Measurements from ENCODE around the gene ACY1. TPM values are rescaled to one million over a fixed set of nuclear protein-coding genes. Genes with fewer than 3 reads are reported as not detected.
A peak's percentile ranks its signal among the peaks of the same experiment; 100 is the strongest.

The ACY1 gene
- total RNA-seq, 4 donors from 2014 or later = 165 to 426 (median 250) TPM

- Histone ChIP-seq H3K27me3 (no peaks in the 10 kb centered on the region), H3K9me3 (no peaks in the 10 kb centered on the region), H3K4me1 (peaks cover 9 to 41% (median 27%) of the 10 kb centered on the region in 4 donors), H3K36me3 (no peaks in the 10 kb centered on the region), H3K27ac (peak within 1 kb of the TSS; percentile 90 to 97 (median 94)), H3K4me3 (peak within 1 kb of the TSS; percentile 77 to 97 (median 83))
- intact Hi-C loops (cut with DNase I; ENCODE audit: low total_unique reads) (no loop called here), in situ Hi-C loops (cut with MboI; ENCODE audit: low pct_ligation_motif_present in 1 of 4, low pct_unique_long_range_greater_than_20kb in 1 of 4, low sequenced_read_pairs in 3 of 4) (no loop called here)
- TF ChIP-seq POLR2AphosphoS5 (IDR thresholded peaks at IDR 0.05) (peak; percentile 50 to 61 (median 57)), CTCF (IDR thresholded peaks at IDR 0.05) (no peak)
- peak; percentile 62 for DNase-seq
- 3% methylated on average over 10 of the region's 90 CpGs; no CpG with 5 or more reads in 1 of the 2 donors for WGBS, 2 donors (ENCODE audit: low coverage in 1 of 2)
These were observed 15.8 kb upstream of the ACY1 start, which contains the start of gene PCBP4 for GRCh38 chr3:51967384-51968169. PCBP4 (minus strand) TSS chr3:51967454; CDS start chr3:51961240, 6,214 bp downstream.

- in situ Hi-C loops (cut with MboI; ENCODE audit: low pct_ligation_motif_present in 1 of 4, low pct_unique_long_range_greater_than_20kb in 1 of 4, low sequenced_read_pairs in 3 of 4) (no loop called here), intact Hi-C loops (cut with DNase I; ENCODE audit: low total_unique reads) (no loop called here)
- no peaks in the 10 kb centered on the region for H3K9me3 ChIP-seq
- no peaks in the 10 kb centered on the region for H3K27me3 ChIP-seq
- WGBS, 2 donors (ENCODE audit: low coverage in 1 of 2) = 16% methylated on average over 11 of the region's 11 CpGs; no CpG with 5 or more reads in 1 of the 2 donors
- H3K4me3 ChIP-seq = peak overlapping the region; percentile 77 to 97 (median 83)
- H3K27ac ChIP-seq = peak overlapping the region; percentile 90 to 97 (median 94)
- H3K4me1 ChIP-seq = peaks cover 9 to 41% (median 32%) of the 10 kb centered on the region in 4 donors
- no peak for TF ChIP-seq CTCF (IDR thresholded peaks at IDR 0.05)
- no peak for TF ChIP-seq POLR2A (IDR thresholded peaks at IDR 0.05)
- TF ChIP-seq EP300 (IDR thresholded peaks at IDR 0.05; ENCODE audit: low read depth) = no peak
- no peak for TF ChIP-seq POLR2AphosphoS5 (IDR thresholded peaks at IDR 0.05)
- DNase-seq = no peak
- no peaks in the 10 kb centered on the region for H3K36me3 ChIP-seq
These were observed 15.1 kb upstream of the ACY1 start for GRCh38 chr3:51968170-51968775.

GRCh38 chr3:51968883-51969678 lies 14.3 kb upstream of the ACY1 start:
- Histone ChIP-seq H3K4me1 (peaks cover 9 to 43% (median 33%) of the 10 kb centered on the region in 4 donors), H3K27me3 (no peaks in the 10 kb centered on the region), H3K4me3 (no peak overlapping the region), H3K9me3 (no peaks in the 10 kb centered on the region), H3K27ac (peak overlapping the region in 3 of 4 donors; percentile 90 to 97 (median 95)), H3K36me3 (no peaks in the 10 kb centered on the region)
- no peak for DNase-seq
- intact Hi-C loops (cut with DNase I; ENCODE audit: low total_unique reads) (no loop called here), in situ Hi-C loops (cut with MboI; ENCODE audit: low pct_ligation_motif_present in 1 of 4, low pct_unique_long_range_greater_than_20kb in 1 of 4, low sequenced_read_pairs in 3 of 4) (no loop called here)
- 74% methylated on average over 6 of the region's 6 CpGs; no CpG with 5 or more reads in 1 of the 2 donors for WGBS, 2 donors (ENCODE audit: low coverage in 1 of 2)
- TF ChIP-seq CTCF (IDR thresholded peaks at IDR 0.05) (no peak), EP300 (IDR thresholded peaks at IDR 0.05; ENCODE audit: low read depth) (no peak), POLR2A (IDR thresholded peaks at IDR 0.05) (no peak), POLR2AphosphoS5 (IDR thresholded peaks at IDR 0.05) (no peak)

GRCh38 chr3:51969841-51970240 lies 13.5 kb upstream of the ACY1 start:
- in situ Hi-C loops (cut with MboI; ENCODE audit: low pct_ligation_motif_present in 1 of 4, low pct_unique_long_range_greater_than_20kb in 1 of 4, low sequenced_read_pairs in 3 of 4) (no loop called here), intact Hi-C loops (cut with DNase I; ENCODE audit: low total_unique reads) (no loop called here)
- WGBS, 2 donors (ENCODE audit: low coverage in 1 of 2) = 87% methylated on average over 4 of the region's 4 CpGs; no CpG with 5 or more reads in 1 of the 2 donors
- DNase-seq = no peak
- H3K27ac ChIP-seq = no peak overlapping the region
- peaks cover 14 to 50% (median 38%) of the 10 kb centered on the region in 4 donors for H3K4me1 ChIP-seq
- no peaks in the 10 kb centered on the region for H3K9me3 ChIP-seq
- TF ChIP-seq EP300 (IDR thresholded peaks at IDR 0.05; ENCODE audit: low read depth) (no peak), CTCF (IDR thresholded peaks at IDR 0.05) (no peak), POLR2AphosphoS5 (IDR thresholded peaks at IDR 0.05) (no peak), POLR2A (IDR thresholded peaks at IDR 0.05) (no peak)
- H3K27me3 ChIP-seq = no peaks in the 10 kb centered on the region
- H3K4me3 ChIP-seq = no peak overlapping the region
- no peaks in the 10 kb centered on the region for H3K36me3 ChIP-seq
